Activated CD4-positive, alpha-beta T cell treated with anti-CD3 and anti-CD28 coated beads, Interleukin-2, amount 50 U/mL, for 48 hours (primary cell): ENCODE data around the gene RASSF8.

ENCODE experiments used
- DNase-seq, 2 experiments: peaks; one replicate each; pipeline ENCODE4 v3.0.0-alpha.2; 2020

The RASSF8 gene

GRCh38 chr12:26112703-26113147 is 154.2 kb downstream of the RASSF8 start:
- no peak for DNase-seq

- DNase-seq: no peak
Observed at GRCh38 chr12:26113181-26113654, 154.7 kb downstream of the RASSF8 start.

GRCh38 chr12:26113853-26114719 is 155.6 kb downstream of the RASSF8 start:
- DNase-seq: peak; percentile 77 to 81

- no peak for DNase-seq
Observed at GRCh38 chr12:26114720-26115401, 156.4 kb downstream of the RASSF8 start.

GRCh38 chr12:26116829-26117715 is 158.6 kb downstream of the RASSF8 start:
- no peak for DNase-seq

- DNase-seq: no peak
Observed at GRCh38 chr12:26118308-26118707, 159.8 kb downstream of the RASSF8 start.

- DNase-seq: no peak
Observed at GRCh38 chr12:26119391-26119989, 161.0 kb downstream of the RASSF8 start.

- no peak for DNase-seq
Observed at GRCh38 chr12:26120561-26121274, 162.2 kb downstream of the RASSF8 start.

- no peak for DNase-seq
Observed at GRCh38 chr12:26121323-26122060, 163.0 kb downstream of the RASSF8 start.

- DNase-seq: peak; percentile 26 to 28
Observed at GRCh38 chr12:26122061-26122680, 163.7 kb downstream of the RASSF8 start.

GRCh38 chr12:26122681-26123481 is 164.4 kb downstream of the RASSF8 start:
- DNase-seq: peak; percentile 14 to 30

- no peak for DNase-seq
Observed at GRCh38 chr12:26123482-26123980, 165.0 kb downstream of the RASSF8 start.

GRCh38 chr12:26124446-26125399 is 166.2 kb downstream of the RASSF8 start, which contains the start of gene BHLHE41:
TSS of gene BHLHE41 (minus strand) at chr12:26125037. CDS start at chr12:26124779, 258 bp downstream.
- DNase-seq: peak; percentile 8 to 17

- DNase-seq: peak; percentile 55 to 66
Observed at GRCh38 chr12:26125400-26126339, 167.2 kb downstream of the RASSF8 start.

- peak; percentile 51 to 57 for DNase-seq
Observed at GRCh38 chr12:26126340-26127284, 168.1 kb downstream of the RASSF8 start.

- DNase-seq: no peak
Observed at GRCh38 chr12:26127404-26127803, 168.9 kb downstream of the RASSF8 start.
